ENCODE results near the gene UAP1.
"Not testable (repeated sequence)": the region's sequence is repeated elsewhere in the genome, so short reads cannot be mapped to it uniquely, and the experiment has no call there.

Gene UAP1

DNA sequence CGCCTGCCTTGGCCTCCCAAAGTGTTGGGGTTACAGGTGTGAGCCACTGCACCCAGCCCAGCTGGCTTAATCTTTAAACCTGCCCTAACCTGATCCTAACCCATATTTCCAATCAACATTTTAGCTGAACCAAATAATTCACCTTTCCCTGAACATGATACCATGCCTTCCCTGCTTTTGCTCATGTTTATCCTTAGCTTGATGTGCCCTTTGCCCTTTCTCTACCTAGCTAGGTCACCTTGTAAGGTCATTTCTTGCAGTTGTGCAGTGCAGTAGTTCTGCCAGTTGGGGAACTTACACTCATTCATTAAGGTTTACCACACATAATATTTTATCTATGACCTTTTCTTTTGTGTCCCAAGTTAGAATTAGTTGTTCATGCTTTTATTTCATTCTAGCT, 5.3 kb downstream of the UAP1 start:
- no peak for DNase-seq

DNA sequence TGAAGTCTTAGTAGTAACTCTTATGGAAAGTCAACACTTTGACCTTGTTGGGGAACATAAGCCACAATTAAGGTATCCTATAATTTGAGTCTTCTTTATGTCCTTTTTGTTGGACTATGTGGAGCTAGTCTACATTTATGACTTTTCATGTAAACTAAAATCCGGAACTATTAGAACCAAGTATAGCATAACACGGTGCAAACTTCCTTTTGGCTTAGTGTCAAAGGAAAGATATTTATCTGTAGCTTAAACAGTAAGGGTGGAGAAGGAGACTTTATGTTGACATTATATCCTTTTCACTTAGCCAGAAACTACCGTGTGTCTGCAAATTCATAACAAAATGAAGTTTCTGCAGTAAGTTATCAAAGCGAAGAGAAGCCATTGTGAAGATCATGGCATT, 7.3 kb downstream of the UAP1 start:
- DNase-seq: no peak

DNA sequence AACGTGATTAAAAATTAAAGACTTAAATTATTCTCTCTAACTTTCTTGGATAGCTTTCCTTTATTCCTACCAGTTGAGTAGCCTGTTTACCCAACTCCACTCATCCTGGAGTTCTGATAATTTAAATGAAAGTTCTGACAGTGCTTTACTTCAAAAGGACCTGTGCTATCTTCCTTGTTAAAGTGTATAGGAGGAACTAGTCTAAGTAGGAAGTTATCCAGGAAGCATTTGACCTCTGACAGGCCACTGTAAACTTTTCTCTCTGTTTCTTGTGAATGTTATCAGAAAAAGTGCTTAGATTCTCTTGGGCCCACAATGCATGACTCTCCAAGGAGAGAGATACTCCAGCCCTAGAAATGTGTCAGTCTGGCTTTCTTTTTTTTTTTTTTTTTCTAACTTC, 9.2 kb downstream of the UAP1 start:
- no peak for DNase-seq

DNA sequence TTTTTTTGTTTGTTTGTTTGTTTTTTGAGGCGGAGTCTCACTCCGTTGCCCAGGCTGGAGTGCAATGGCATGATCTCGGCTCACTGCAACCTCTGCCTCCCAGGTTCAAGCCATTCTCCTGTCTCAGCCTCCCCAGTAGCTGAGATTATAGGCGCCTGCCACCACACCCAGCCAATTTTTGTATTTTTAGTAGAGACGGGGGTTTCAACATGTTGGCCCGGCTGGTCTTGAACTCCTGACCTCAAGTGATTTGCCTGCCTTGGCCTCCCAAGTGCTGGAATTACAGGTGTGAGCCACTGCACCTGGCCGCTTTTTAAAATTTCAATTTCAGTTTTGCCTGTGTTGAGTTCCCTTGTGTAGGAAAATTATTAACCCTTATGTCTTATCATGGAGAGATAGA, 9.6 kb downstream of the UAP1 start:
- DNase-seq: not testable (repeated sequence)

DNA sequence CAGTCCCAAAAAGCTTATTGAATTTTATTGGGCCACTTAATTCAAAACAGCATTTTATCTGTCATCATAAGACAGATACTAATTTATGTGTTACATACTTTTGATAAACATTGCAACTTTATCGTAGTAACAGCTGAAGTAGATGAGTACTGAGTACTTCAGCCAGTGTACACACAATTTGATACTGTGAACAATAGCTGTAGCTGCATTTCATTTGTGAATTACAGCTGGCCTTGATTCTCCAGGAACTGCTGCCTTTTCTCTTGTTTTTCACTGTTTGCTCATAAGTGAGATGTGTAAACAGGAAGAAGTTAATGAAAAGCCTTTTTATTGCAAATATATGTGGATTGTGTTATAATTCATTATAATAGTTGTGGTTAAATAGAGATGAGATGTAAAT, 10.2 kb downstream of the UAP1 start:
- no peak for DNase-seq

DNA sequence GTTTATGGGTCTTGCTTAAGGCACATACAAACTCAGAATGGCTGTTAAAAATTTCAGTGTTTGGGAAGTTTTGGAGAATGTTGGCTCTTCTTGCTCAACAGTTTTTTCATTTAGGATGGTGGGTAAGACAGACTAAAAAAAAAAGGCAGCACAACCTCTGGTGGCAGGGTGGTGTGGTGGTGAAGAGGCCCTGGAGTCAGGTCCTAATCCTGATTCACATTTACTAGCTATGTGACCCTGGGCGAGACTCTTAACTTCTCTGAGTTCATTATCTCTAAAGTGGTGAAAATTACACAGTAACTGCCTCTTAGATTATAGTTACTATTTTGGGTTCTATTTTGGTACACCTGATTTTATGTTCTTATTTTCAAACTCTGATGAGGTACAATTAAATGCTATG, 11.6 kb downstream of the UAP1 start:
- DNase-seq: no peak

DNA sequence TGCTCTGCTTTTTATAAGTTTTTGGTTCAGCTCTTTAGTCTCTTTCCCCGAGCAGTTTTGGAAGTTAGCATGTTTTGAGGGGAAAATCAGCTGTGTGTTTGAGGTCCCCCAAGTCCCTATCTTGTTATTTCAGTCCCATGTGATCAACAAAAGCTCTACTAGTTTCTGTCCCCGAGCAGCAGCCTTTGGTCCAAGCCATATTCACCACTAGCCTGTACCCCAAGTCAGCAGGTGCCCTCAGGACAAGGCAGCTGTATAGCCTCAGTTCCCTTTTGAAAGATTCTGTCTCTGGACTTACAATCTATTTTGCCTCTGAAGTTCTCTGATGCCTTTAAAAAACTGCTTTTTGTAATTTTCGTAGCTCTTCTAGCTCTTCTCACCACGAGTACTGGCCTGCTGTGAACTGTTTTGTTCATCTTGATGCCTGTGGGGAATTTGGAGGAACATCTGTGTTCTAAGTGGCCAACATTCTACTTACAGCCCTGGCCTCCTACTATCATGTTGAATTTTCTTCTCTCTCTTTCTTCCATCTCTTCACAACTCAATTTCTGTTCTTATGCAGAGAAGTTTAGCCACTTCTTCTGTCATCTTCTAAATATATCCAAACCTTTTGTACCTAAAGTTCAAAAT, 16.7 kb downstream of the UAP1 start:
- no peak for DNase-seq

DNA sequence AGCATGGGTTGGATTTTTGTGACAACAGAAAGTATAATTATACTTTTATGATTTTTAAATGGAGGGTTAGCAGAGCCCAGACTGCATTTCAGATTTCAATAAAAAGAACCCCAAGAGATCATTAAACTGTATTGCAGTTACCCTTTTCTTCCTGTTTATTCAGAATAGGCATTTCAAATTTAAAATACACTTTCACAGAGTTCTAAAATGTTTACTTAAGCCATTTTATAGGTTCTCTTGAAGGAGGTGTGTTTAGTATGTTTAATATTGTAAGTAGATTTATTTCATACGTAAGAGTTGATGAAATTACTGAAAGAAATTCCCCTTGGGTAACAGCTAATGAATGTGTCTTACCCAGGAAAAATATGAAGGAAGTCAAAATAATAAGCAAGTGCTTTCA, 17.4 kb downstream of the UAP1 start:
- DNase-seq: no peak

DNA sequence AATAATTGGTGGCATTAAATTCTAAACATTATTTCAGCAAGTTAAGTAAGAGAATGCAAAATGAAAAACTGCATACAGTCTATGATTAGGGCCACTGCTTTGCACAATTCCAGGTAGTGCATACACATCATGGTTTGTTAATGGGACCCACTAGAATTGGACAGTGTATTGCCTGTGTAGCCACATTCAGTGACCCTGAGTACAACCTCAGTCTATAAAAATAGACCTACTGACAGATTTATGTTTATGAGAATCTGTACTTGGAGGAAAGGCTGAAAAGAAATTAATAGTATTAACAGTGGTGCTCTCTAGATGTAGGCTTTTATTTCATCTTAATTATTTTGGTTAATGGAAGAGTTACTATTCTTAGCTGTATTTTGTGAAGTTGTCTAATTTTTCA, 18.8 kb downstream of the UAP1 start:
- DNase-seq: no peak

DNA sequence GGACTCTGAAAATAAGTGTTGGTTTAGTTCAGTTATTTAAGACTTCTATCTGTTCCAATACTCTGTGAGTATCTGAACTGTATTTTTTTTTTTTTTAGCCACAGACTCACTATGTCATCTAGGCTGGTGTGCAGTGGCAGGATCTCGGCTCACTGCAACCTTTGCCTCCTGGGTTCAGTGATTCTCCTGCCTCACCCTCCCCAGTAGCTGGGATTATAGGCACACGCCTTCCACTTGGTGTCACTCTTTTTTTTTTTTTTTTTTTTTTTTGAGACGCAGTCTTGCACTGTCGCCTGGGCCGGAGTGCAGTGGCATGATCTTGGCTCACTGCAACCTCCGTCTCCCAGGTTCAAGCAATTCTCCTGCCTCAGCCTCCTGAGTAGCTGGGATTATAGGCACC, 21.4 kb downstream of the UAP1 start:
- DNase-seq: not testable (repeated sequence)

DNA sequence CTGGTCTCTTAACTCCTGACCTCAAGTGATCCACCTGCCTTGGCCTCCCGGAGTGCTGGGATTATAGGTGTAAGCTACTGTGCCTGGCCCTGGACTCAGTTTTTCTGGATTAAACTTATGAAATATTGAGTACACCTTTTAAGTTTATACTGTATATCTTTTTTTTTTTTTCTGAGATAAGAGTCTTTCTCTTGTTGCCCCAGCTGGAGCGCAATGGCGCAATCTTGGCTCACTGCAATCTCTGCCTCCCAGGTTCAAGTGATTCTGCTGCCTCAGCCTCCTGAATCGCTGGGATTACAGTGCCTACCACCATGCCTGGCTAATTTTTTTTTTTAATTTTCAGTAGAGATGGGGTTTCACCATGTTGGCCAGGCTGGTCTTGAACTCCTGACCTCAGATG, 23.6 kb downstream of the UAP1 start:
- not testable (repeated sequence) for DNase-seq

DNA sequence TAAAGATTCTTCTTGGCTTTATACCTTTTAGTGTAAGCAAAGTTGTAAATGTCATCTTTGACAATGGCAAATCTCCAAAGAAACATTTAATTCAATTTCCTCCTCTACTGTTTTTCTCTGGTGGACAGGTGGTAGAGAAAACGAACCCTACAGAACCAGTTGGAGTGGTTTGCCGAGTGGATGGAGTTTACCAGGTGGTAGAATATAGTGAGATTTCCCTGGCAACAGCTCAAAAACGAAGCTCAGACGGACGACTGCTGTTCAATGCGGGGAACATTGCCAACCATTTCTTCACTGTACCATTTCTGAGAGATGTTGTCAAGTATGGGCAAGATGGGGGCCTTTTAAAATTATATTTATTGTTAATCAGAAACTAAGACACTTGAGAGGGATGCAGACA, 25.8 kb downstream of the UAP1 start:
- DNase-seq: no peak

DNA sequence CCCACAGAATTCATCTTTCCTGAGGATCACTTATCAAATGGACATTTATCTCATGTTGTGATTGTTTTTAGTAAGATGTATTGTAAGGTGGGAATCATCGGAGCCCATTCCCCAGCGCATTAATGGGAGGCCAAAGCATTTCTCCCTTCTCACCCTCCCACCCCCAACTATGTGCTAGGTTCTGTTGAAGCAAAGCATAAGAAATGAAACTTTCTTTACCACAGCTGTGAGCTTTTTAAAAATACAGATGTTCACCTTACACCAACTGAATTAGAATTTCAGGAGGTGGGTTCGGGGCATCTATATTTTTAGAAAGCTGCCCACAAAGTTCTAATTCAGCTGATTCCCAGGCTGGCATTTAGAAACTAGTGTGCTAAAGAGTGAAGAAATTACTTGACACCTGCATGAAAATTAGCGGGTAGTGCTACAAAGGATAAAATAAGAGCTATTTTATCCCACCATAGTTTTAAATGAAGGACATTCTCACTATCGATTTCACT, 26.3 kb downstream of the UAP1 start:
- DNase-seq: no peak

DNA sequence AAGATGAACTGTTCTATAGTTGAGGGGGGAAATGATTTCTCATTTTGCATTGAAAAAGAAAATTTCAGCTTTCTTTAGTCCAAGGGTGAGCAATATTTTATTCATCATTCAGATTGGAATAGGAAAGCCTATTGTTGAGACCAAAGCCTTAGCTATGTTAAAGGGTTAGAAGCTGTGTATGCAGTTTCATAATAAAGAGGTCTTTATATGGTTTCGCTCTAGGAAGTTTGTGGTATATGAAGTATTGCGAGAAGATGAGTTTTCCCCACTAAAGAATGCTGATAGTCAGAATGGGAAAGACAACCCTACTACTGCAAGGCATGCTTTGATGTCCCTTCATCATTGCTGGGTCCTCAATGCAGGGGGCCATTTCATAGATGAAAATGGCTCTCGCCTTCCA, 28.6 kb downstream of the UAP1 start:
- DNase-seq: no peak

DNA sequence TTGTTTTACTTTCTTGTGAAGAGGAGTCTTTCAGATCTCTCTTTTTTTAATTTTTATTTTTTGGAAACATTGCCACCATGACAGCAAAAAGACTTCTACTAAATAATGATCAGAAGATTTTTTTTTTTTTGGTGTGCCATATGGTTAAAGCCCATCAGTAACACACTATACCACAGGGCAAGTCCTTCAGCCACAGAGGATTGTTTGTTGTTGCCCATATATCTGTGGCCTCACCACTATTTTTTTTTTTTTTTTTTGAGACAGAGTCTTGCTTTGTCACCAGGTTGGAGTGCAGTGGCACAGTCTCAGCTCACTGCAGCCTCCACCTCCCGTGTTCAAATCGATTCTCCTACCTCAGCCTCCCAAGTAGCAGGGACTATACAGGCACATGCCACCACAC, 29.2 kb downstream of the UAP1 start:
- DNase-seq: no peak

DNA sequence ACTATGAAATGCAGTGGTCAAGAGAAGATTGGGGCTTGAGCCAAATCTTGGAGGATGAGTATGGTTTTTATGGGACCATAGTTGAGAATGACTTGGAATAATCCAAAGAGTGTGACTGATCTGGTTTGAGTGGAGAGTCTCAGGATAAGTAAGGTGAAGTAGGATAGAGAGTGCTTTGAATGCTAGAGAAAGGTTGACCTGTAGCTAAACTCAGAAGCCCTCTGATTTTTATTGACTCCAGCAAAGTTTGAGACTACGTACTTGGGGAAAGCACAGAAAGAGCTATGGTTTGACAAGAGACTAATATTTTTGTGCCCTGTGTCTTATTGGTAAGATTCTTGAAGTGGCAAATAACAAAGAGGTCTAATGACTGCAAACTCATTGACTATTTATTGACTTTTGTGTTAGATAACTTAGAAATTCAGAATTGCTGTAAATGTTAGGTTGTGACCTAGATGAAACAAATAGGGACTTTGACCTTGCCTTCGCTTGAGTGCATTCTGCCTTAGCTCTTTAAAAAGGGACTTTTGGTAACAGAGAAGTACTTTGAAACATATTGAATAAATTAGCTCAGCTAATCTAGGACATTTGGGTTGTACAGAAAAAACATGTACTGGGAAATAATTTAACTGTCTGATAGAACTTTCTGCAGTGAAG, 35.1 kb downstream of the UAP1 start:
- DNase-seq: no peak

DNA sequence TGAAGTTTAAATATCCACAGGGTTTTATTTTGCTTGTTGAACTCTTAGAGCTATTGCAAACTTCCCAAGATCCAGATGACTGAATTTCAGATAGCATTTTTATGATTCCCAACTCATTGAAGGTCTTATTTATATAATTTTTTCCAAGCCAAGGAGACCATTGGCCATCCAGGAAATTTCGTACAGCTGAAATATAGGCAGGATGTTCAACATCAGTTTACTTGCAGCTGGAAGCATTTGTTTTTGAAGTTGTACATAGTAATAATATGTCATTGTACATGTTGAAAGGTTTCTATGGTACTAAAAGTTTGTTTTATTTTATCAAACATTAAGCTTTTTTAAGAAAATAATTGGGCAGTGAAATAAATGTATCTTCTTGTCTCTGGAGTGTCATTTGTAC, 37.9 kb downstream of the UAP1 start:
- DNase-seq: no peak

DNA sequence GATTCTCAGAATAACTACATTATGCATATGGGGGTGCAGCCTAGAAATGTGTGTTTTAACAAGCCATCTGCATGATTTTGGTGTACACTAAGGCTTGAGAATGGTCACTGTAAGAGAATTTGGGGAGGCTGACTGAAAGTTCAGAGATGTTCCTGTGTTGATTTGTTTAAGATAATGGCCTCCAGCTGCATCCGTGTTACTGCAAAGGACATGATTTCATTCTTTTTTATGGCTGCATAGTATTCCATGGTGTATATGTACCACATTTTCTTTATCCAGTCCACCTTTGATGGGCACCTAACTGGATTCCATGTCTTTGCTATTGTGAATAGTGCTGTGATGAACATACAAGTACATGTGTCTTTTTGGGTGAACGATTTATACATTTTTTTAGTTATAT, 41.6 kb downstream of the UAP1 start:
- not testable (repeated sequence) for DNase-seq

DNA sequence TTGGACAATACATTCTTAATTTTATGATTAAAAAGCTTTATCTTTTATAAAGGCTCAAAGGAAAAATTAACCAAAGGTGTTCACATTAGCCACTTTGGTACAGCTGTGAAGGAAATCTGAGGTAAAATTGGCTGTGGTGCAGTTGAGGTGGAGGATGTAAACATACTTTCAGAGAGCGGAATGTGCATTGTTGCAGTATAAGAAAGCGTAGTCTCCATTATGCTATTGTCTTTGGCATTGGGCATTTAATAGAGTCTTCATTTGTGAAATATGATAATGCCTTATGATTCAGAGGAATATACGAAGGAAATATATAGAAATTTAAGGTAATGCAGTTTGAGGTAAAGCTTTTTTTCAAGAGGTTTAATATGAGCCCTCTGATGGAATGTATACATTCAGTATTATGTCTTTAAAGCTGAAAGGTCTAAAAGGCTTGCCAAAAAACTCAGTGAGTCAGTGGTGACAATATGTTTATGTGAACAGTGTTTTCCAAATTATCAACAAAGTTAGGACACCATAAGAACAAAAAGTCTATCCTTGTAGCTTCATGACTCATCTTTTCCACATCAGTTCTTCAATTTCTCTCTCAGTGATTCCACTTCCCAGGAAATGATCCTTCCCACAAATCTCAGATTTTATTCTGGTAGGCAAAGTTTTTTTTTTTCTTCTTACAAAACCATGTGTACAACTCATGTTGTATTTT, 43.9 kb downstream of the UAP1 start:
- no peak for DNase-seq

DNA sequence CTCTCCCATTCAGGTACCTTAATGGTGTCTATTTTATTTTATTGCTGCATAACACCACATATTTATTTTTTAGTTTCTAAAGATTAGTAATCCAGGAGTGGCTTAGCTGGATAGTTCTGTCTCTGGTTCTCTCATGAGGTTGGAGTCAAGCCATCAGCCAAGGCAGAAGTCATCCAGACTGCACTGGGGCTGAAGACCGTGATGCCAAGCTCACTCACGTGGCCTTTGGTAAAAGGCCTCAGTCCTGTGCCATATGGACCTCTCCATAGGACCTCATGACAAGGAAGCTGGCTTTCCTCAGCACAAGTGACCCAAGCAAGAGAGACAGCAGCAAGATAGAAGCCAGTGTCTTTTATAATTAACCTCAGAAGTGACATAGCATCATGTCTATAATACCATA, 47.8 kb downstream of the UAP1 start:
- DNase-seq: no peak

DNA sequence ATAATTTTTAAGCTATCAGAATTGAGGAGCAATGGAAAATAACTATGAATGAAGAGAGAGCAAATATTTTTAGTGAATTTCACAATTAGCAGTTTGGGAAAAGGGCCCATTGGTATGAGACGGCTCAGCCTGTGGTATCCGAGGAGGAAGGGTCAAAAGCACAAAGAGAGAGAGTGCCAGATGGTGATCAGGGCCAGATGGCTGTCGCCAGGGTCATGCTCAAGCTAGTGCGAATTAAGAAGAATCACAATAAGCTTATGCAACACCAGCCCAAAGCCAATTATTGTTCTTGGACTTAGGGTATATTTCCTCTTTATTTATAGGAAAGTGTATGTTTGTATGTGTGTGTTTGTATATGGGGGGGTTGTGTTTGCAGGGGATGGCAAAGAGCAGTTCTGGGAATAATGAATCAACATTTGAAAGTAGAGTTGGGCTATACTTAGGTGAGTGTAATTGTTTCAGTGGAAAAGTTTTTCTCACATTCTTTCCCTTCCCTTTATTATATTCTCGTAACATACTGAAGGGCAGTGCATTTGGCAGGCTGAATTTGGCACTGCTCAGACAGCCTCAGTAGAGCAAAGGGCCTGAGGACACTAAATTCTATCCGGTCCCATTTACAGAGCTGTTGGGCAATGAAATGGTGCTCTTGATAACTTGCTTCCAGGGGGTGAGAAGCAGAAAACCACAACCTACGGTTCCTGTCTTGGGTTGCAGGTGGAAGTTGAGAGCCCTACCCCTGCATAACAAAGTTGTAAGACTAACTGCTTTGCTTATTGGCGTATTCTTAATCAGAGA, 51.3 kb downstream of the UAP1 start:
- no peak for DNase-seq

DNA sequence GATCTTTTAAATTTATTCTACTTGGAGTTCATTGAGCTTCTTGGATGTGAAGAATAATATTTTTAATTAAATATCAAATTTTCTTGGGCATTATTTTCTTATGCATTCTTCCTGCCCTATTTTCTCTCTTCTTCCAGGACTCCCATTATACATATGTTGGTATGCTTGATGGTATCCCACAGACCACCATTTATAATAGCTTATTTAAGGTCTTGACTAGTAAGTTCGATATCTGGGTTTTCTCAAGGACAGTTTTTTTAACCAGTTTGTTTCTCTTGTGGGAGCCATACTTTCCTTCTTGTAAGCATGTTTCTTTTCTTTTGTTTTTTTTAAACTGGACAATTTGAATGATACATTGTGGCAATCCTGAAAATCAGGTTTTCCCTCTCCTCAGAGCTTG, 55.3 kb downstream of the UAP1 start:
- DNase-seq: no peak

DNA sequence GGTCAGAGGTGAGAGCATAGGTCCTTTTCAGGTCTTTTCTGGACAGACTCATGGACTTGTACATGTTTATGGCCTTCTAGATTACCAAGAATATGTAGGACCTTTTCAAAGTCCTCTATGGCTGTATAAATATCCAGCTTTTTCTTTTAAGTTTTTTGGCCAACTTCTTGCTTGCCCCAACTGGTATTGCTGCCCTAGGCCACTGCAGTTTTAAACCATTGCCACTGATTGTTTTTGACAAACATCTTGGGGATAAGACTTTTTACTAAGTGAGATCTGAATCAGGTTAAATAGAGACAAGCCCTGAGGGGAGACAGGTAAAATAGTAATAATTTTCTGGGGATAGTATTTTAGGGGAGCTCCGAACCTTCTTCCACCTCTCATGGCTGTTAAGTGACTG, 56.0 kb downstream of the UAP1 start:
- DNase-seq: no peak

DNA sequence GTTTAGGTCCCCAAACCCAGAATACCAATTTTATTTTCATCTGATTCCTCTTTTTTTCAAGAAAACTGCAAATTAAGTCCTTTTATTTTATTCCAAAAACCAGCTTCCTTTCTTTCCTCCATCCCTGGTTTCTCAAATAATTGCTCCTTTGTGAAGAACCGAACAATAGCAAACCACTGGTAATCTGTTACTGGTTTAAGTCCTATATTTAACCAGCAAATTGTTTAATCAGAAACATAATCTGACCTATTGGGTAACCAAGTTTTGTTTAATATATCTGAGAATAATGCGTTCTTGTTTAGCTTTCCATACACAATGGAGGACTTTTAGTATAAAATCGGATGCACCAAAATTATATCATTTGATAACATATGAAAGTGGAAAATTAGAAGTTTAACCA, 57.6 kb downstream of the UAP1 start:
- no peak for DNase-seq
